Esophagus (tissue), 2 donors: ENCODE measurements around the gene PRKCB. TPM values are rescaled to one million over a fixed set of nuclear protein-coding genes. Genes with fewer than 3 reads are reported as not detected.

ENCODE experiments used
- H3K27ac ChIP-seq, 2 donors: one replicate each; pipeline ENCODE4 v1.5.1; 2013; ENCODE audit warnings: low read depth in 2 of 2, mild to moderate bottlenecking in 2 of 2, inconsistent platforms in 1 of 2, low read length in 1 of 2, moderate library complexity in 1 of 2
- H3K27me3 ChIP-seq, 2 donors: one replicate each; pipeline ENCODE4 v1.6.1; 2013; ENCODE audit warnings: low read length in 2 of 2, control low read depth in 1 of 2, mild to moderate bottlenecking in 1 of 2; ENCODE audit not compliant: insufficient read depth in 2 of 2, control insufficient read depth in 1 of 2
- H3K36me3 ChIP-seq, 2 donors: one replicate each; pipeline ENCODE4 v1.6.1; 2013; ENCODE audit warnings: low read length in 1 of 2; ENCODE audit not compliant: control insufficient read depth in 2 of 2, insufficient read depth in 2 of 2
- H3K4me1 ChIP-seq, 2 donors: one replicate each; pipeline ENCODE4 v1.6.1; 2013; ENCODE audit warnings: low read length in 1 of 2; ENCODE audit not compliant: control insufficient read depth in 2 of 2, insufficient read depth in 2 of 2
- H3K4me3 ChIP-seq, 2 donors: one replicate each; pipeline ENCODE4 v1.5.1; 2013; ENCODE audit warnings: low read length in 2 of 2, mild to moderate bottlenecking in 2 of 2, low read depth in 1 of 2, moderate library complexity in 1 of 2
- H3K9me3 ChIP-seq, 2 donors: one replicate each; pipeline ENCODE4 v1.6.1; 2013; ENCODE audit warnings: mild to moderate bottlenecking in 2 of 2, low read depth in 1 of 2, low read length in 1 of 2, moderate library complexity in 1 of 2; ENCODE audit not compliant: control insufficient read depth in 2 of 2, insufficient read depth in 1 of 2
- WGBS, 2 donors: extraction: QIAGEN DNeasy Blood & Tissue Kit; methylation state at CpG; one replicate each; pipeline ENCODE4 v1.1.7; 2013; 5-methylcytosine and 5-hydroxymethylcytosine counted together
- polyA plus RNA-seq, 2 donors: library from polyadenylated mRNA; stranded (reverse); fragments of 200-250 nt; gene quantifications; one replicate each; pipeline ENCODE4 v1.2.3, GENCODE V29; 2013
- donor health status: healthy with polysubstance abuse.
- donor health status: Bipolar disorder and iron deficiency.

The PRKCB gene
- polyA plus RNA-seq, 2 donors, result 0.39 to 0.45 TPM

GRCh38 chr16:24188021-24188542 is 352.3 kb downstream of the PRKCB start:
- Histone ChIP-seq H3K36me3 (no peaks in the 10 kb centered on the region), H3K27ac (no peak overlapping the region), H3K4me1 (no peaks in the 10 kb centered on the region), H3K27me3 (no peaks in the 10 kb centered on the region), H3K4me3 (no peak overlapping the region), H3K9me3 (no peaks in the 10 kb centered on the region)
- 54 to 61% methylated on average over 9 of the region's 9 CpGs for WGBS, 2 donors

- Histone ChIP-seq H3K36me3 (no peaks in the 10 kb centered on the region), H3K4me1 (no peaks in the 10 kb centered on the region), H3K27me3 (no peaks in the 10 kb centered on the region), H3K9me3 (no peaks in the 10 kb centered on the region), H3K27ac (no peak overlapping the region), H3K4me3 (no peak overlapping the region)
- WGBS, 2 donors, result 65 to 73% methylated on average over 6 of the region's 6 CpGs
Measured at GRCh38 chr16:24188751-24189318, 353.1 kb downstream of the PRKCB start.

GRCh38 chr16:24189941-24190340 is 354.2 kb downstream of the PRKCB start:
- no peaks in the 10 kb centered on the region for H3K36me3 ChIP-seq
- no peak overlapping the region for H3K27ac ChIP-seq
- H3K4me3 ChIP-seq, result no peak overlapping the region
- 71% methylated on average over 3 of the region's 3 CpGs for whole genome bisulfite sequencing, 2 donors
- no peaks in the 10 kb centered on the region for H3K27me3 ChIP-seq
- H3K4me1 ChIP-seq, result no peaks in the 10 kb centered on the region
- no peaks in the 10 kb centered on the region for H3K9me3 ChIP-seq

DNA sequence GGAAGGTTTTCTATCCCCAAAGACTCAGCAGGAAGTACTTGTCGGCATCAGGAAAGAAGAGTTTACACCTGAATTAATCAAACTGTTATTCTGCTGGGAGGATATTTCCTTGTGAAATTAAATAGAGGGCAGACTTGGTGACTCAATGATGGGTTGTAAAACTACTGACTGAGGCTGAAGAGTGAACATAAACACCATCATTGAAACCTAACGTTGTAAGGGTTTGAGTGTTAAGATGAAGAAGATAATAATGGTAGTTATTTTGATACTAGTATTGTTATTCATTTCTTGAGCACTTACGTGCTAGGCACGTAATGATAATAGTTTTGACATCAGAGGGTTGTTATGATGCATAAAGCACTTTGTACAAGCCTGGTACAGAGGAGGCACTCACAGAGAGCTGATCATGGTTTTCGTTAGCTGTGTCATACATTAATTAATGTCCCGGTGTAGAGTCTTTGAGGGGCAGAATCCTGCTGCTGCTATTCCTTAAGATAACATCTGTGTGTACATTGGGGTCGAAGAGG is 356.2 kb downstream of the PRKCB start:
- no peaks in the 10 kb centered on the region for H3K4me1 ChIP-seq
- no peak overlapping the region for H3K27ac ChIP-seq
- no peaks in the 10 kb centered on the region for H3K27me3 ChIP-seq
- no peak overlapping the region for H3K4me3 ChIP-seq
- 68 to 69% methylated on average over 7 of the region's 7 CpGs for WGBS, 2 donors
- H3K9me3 ChIP-seq, result no peaks in the 10 kb centered on the region
- no peaks in the 10 kb centered on the region for H3K36me3 ChIP-seq

- Histone ChIP-seq H3K36me3 (no peaks in the 10 kb centered on the region), H3K9me3 (no peaks in the 10 kb centered on the region), H3K27ac (no peak overlapping the region), H3K4me1 (no peaks in the 10 kb centered on the region), H3K27me3 (no peaks in the 10 kb centered on the region), H3K4me3 (no peak overlapping the region)
- WGBS, 2 donors, result 47 to 50% methylated on average over 2 of the region's 2 CpGs
Measured at GRCh38 chr16:24195221-24195620, 359.4 kb downstream of the PRKCB start.

- no peak overlapping the region for H3K27ac ChIP-seq
- 53 to 57% methylated on average over 4 of the region's 4 CpGs for WGBS, 2 donors
- no peaks in the 10 kb centered on the region for H3K9me3 ChIP-seq
- no peaks in the 10 kb centered on the region for H3K36me3 ChIP-seq
- no peaks in the 10 kb centered on the region for H3K4me1 ChIP-seq
- no peak overlapping the region for H3K4me3 ChIP-seq
- no peaks in the 10 kb centered on the region for H3K27me3 ChIP-seq
Measured at GRCh38 chr16:24198807-24199533, 363.2 kb downstream of the PRKCB start.

DNA sequence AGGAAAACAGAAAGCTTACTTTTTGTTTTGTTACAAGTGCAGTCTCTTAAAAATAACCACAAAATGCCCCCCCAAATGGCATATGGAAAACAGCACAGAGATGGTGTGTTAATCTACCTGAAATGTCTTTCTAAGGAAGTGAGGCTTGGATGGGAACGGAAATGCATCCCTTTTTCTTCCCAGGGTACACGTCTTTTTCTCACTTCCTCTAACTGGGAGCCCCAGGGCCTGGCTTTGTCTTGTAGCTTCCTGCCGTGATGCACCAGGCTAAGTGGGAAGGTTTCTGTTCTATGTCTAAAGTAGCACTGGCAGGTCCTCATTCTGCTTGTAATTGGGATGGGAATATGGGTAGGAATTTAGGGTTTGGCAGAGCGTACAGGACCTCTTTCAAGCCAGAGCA is 367.9 kb downstream of the PRKCB start:
- H3K27me3 ChIP-seq, result no peaks in the 10 kb centered on the region
- 66 to 67% methylated on average over 4 of the region's 4 CpGs for WGBS, 2 donors
- H3K4me3 ChIP-seq, result no peak overlapping the region
- no peak overlapping the region for H3K27ac ChIP-seq
- H3K36me3 ChIP-seq, result no peaks in the 10 kb centered on the region
- H3K9me3 ChIP-seq, result no peaks in the 10 kb centered on the region
- H3K4me1 ChIP-seq, result no peaks in the 10 kb centered on the region

- H3K9me3 ChIP-seq, result no peaks in the 10 kb centered on the region
- H3K36me3 ChIP-seq, result no peaks in the 10 kb centered on the region
- H3K27ac ChIP-seq, result no peak overlapping the region
- no peaks in the 10 kb centered on the region for H3K27me3 ChIP-seq
- 84 to 89% methylated on average over 2 of the region's 2 CpGs for WGBS, 2 donors
- no peak overlapping the region for H3K4me3 ChIP-seq
- H3K4me1 ChIP-seq, result no peaks in the 10 kb centered on the region
Measured at GRCh38 chr16:24204150-24204665, 368.4 kb downstream of the PRKCB start.

GRCh38 chr16:24206926-24207325 is 371.1 kb downstream of the PRKCB start:
- no peaks in the 10 kb centered on the region for H3K36me3 ChIP-seq
- no peak overlapping the region for H3K4me3 ChIP-seq
- 80 to 82% methylated on average over 3 of the region's 3 CpGs for WGBS, 2 donors
- H3K4me1 ChIP-seq, result no peaks in the 10 kb centered on the region
- H3K27ac ChIP-seq, result no peak overlapping the region
- no peaks in the 10 kb centered on the region for H3K9me3 ChIP-seq
- no peaks in the 10 kb centered on the region for H3K27me3 ChIP-seq
